GM21619 (cell line): ENCODE results near the gene PSMB7.

Experiments used
- ATAC-seq: cut with Tn5 transposase; IDR thresholded peaks from one replicate; pipeline ENCODE4 v1.9.1; 2021; ENCODE audit not compliant: unreplicated experiment

The PSMB7 gene

GRCh38 chr9:124303762-124304161 lies 111.5 kb downstream of the PSMB7 start:
- ATAC-seq = no peak
